Astrocyte of the cerebellum (primary cell): ENCODE measurements around the gene TCF3.

Source experiments
- DNase-seq: peaks from one replicate; pipeline ENCODE4 v3.0.0-alpha.2; 2011; ENCODE audit warnings: low read depth
- H3K4me3 ChIP-seq: 2 replicates; pipeline ENCODE4 v1.5.1; 2011; ENCODE audit warnings: mild to moderate bottlenecking, low read depth, low read length, moderate library complexity
- CTCF ChIP-seq: IDR thresholded peaks from 2 replicates; pipeline ENCODE4 v1.5.1; 2012; ENCODE audit warnings: low read length, low read depth, moderate library complexity, mild to moderate bottlenecking; ENCODE audit errors: missing control alignments
- in situ Hi-C: cut with HindIII; loops from 2 replicates; pipeline ENCODE4 v1.10.0; 2017; ENCODE audit warnings: low sequenced_read_pairs

TCF3 gene

GRCh38 chr19:1618157-1619093 is 34.0 kb downstream of the TCF3 start:
- no peak for DNase-seq
- peak; percentile 45 for TF ChIP-seq CTCF
- H3K4me3 ChIP-seq = no peak overlapping the region
- in situ Hi-C loops = no loop called here

DNA sequence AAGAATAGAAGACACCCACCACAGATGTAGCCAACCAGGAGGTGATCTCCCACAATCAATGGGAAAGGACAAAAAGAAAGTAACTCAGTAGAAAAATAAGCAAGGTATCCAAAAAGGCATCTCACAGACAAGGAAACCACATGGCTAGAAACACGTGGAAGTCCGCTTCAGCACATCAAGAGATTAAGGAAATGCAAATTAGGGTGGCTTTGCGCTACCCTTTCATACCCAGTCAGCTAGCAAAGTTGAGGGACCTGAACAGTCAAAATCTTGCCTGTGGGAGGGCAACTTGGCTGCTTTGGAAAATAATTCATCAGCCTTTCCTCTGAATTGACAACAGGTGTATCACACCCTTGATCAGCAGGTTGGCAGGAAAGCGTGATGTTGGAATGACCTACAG is 35.5 kb downstream of the TCF3 start:
- H3K4me3 ChIP-seq = no peak overlapping the region
- DNase-seq = no peak
- no peak for TF ChIP-seq CTCF
- in situ Hi-C loops = no loop called here

DNA sequence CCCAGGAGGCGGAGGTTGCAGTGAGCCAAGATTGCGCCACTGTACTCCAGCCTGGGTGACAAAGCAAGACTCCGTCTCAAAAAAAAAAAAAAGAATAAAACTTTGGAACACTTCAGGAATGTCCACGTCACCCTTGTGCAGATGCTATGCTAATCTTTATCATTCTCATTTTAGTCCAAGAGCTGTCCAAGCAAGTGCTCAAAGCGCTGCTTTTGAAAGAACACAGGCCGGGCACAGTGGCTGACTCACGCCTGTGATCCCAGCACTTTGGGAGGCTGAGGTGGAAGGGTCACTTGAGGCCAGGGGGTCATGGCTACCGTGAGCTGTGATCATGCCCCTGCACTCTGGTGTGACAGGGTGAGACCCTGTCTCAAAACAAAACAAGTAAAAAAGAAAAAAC is 36.0 kb downstream of the TCF3 start:
- TF ChIP-seq CTCF = no peak
- in situ Hi-C loops = no loop called here
- no peak overlapping the region for H3K4me3 ChIP-seq
- no peak for DNase-seq

GRCh38 chr19:1615156-1615765 is 37.2 kb downstream of the TCF3 start:
- no peak overlapping the region for H3K4me3 ChIP-seq
- in situ Hi-C loops = no loop called here
- DNase-seq = no peak
- TF ChIP-seq CTCF = no peak

GRCh38 chr19:1613808-1614570 is 38.4 kb downstream of the TCF3 start:
- H3K4me3 ChIP-seq = no peak overlapping the region
- TF ChIP-seq CTCF = no peak
- in situ Hi-C loops = no loop called here
- DNase-seq = no peak

DNA sequence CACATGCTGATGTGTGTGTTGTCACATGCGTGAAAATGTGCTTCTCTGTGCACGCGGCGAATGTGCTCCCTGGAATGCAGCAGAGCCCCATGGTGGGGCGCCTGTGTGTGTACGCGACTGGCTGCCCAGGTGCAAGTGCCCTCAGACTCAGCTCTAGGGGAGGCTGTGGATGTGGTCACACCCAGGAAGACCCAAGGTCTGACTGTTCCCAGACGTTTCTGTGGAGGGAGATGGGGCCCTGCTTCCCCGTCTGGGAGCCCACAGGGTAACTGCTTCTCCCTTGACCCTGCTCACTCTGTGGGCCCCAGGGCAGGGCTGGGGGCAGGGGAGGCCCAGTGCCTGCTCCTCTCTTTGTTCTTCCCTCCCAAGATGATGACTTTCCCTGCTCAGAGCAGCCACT is 39.3 kb downstream of the TCF3 start:
- in situ Hi-C loops = no loop called here

More for the DNA sequence above, 39.3 kb downstream of the TCF3 start:
- no peak for TF ChIP-seq CTCF
- no peak for DNase-seq
- H3K4me3 ChIP-seq = no peak overlapping the region
